Measurements from ENCODE around the gene MUCL3. TPM values are rescaled to one million over a fixed set of nuclear protein-coding genes. Genes with fewer than 3 reads are reported as not detected.
"Not testable (repeated sequence)": the region's sequence is repeated elsewhere in the genome, so short reads cannot be mapped to it uniquely, and the experiment has no call there.

The MUCL3 gene
- total RNA-seq, 1 donor from 2014 or later: not detected

- intact Hi-C loops (cut with DNase I): no loop called here
- peak; percentile 97 for DNase-seq (ENCODE audit: low spot score)
Observed at GRCh38 chr6:30907758-30908591, 32.8 kb upstream of the MUCL3 start, which contains the start of gene GTF2H4. GTF2H4 (plus strand) TSS chr6:30908207.

DNA sequence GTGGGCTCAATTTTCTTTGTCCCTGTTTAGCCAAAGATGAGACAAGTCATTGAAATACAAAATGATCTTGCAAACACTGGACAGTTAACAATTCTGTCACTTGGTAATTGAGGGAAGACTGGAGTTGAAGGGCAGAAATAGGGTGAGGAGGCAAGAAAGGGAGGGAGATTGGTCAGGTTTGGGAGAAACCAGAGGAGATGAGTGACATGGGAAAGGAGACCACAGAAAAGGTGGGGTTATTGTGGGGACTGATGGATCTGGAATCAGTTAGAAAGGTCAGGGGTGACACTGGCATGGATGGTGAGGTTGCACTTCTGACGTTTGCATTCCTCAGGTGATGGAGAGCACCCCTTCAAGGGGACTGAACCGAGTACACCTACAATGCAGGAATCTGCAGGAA is 32.1 kb upstream of the MUCL3 start:
- no peak for DNase-seq (ENCODE audit: low spot score)
- intact Hi-C loops (cut with DNase I): no loop called here

DNA sequence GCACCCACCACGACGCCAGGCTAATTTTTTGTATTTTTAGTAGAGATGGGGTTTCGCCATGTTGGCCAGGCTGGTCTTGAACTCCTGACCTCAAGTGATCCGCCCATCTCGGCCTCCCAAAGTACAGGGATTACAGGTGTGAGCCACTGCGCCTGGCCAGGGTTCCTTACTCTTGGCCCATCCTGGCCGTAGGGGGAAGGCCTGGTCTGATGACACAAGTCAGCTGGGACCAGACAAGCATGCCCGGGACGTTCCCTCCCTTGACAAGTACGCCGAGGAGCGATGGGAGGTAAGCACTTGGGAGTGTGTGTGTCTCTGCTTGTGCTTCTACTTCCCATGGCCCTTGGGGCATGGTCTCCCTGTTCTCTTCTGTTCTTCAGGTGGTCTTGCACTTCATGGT is 30.3 kb upstream of the MUCL3 start:
- intact Hi-C loops (cut with DNase I): loop anchor here (5.0 kb wide), 1 partner anchor 33 kb away; no protein-coding TSS in a partner anchor
- DNase-seq (ENCODE audit: low spot score): not testable (repeated sequence)

DNA sequence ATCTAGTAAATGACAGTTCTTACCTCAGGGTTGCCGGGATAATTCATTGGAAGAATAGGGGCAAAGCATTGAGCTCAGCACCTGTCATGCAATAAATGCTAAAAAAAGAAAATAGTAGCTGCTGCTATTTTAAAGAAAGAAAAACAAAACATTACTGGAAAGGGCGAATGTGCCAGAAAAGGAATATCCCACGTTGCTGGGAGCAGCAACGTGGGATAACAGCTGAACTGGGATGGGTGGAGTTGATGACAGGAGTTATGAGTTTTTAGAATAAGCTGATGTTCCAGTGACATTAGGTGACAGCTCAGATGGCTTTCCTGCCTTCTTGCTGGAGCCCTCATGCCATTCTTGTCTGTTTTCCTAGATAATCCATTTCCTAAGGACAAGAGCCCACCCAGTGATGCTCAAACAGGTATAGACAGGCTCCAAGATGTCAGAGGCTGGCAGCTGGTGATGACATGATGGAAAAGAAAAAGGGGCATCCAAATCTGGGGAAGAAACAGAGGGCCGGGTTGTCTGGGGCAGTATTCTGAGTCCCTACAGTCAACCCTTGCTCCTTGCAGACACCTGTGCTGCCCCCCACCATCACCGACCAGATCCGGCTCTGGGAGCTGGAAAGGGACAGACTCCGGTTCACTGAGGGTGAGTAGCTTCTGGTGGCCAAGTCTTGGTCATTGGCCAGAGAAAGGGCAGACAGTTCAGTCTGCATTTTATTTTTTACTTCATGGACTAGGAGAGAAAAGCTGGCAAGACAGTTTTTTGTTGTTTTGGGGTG is 27.8 kb upstream of the MUCL3 start:
- no peak for DNase-seq (ENCODE audit: low spot score)
- intact Hi-C loops (cut with DNase I): loop anchor here (5.0 kb wide), 1 partner anchor 36 kb away; no protein-coding TSS in a partner anchor

- no peak for DNase-seq (ENCODE audit: low spot score)
- intact Hi-C loops (cut with DNase I): loop anchor here (2.0 to 5.0 kb wide), 2 partner anchors 36 to 85 kb away; no protein-coding TSS in a partner anchor
Observed at GRCh38 chr6:30913721-30914075, 27.1 kb upstream of the MUCL3 start.

DNA sequence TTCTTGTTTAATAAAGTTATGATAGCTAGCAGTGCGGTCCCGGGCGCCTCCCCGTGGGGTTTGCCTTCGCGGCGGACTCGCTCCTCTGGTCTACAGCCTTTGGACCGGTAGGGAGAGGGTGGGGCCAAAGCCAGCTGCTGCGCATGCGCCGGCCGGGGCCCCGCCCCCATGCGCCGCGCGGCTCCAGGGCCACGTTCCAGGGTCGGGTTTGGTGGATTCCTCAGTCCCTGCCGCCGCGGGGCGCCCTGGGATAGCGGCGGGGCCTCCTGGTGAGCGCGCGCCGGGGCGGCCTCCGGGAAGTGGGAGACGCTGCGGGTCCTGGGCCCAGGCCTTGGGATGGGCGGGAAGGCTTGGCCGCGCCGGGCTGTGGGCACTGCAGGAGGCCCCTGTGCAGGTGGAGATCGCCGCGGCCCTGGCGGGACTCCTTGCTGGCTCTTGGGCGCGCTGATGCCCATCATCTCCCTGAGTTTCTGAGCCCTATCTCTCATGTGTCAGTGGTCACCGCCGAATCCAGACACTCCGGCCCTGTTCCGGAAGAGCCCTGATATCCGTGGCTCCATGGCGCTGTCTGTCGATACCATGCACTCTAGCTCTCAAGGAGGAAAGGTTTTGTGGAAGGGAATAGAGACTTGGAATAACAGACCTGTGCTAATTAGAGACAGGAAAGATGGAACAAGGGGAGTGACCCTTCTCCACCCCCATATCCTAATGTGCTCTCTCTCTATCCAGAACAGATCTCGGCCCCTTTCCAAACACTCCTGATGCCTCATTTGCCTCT is 26.5 kb upstream of the MUCL3 start, which contains the start of gene VARS2:
Gene VARS2 (plus strand): TSS at position 163 of the 778 bp plus-strand sequence. CDS start 599 bp downstream, at position 762.
- intact Hi-C loops (cut with DNase I): loop anchor here (2.0 to 5.0 kb wide), 2 partner anchors 37 to 85 kb away; no protein-coding TSS in a partner anchor
- DNase-seq (ENCODE audit: low spot score): peak; percentile 96

- DNase-seq (ENCODE audit: low spot score): no peak
Observed at GRCh38 chr6:30914854-30915590, 25.8 kb upstream of the MUCL3 start.

DNA sequence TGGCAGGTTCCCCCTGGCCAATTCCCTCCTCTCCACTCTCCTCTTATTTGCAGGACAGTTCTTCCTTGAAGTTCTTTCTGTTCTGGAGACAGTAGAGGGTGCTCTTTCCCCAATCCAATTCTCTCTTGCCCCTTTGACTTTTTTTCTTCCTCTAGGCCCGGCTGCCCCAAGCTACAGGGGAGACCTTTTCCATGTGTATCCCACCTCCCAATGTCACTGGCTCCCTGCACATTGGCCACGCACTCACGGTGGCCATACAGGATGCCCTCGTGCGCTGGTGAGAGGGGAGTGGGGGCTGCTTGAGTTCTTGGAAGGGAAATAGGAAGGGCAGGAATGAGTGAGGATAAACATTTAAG is 25.2 kb upstream of the MUCL3 start:
- intact Hi-C loops (cut with DNase I): loop anchor here (1.0 to 2.0 kb wide), 3 partner anchors 87 to 155 kb away; no protein-coding TSS in a partner anchor
- no peak for DNase-seq (ENCODE audit: low spot score)

More at GRCh38 chr6:30914854-30915590, 25.8 kb upstream of the MUCL3 start:
- intact Hi-C loops (cut with DNase I): loop anchor here (1.0 to 5.0 kb wide), 4 partner anchors 38 to 155 kb away; no protein-coding TSS in a partner anchor

GRCh38 chr6:30917041-30917440 is 23.7 kb upstream of the MUCL3 start:
- DNase-seq (ENCODE audit: low spot score): no peak
- intact Hi-C loops (cut with DNase I): no loop called here

- DNase-seq (ENCODE audit: low spot score): no peak
- intact Hi-C loops (cut with DNase I): no loop called here
Observed at GRCh38 chr6:30917487-30917886, 23.3 kb upstream of the MUCL3 start.

- intact Hi-C loops (cut with DNase I): no loop called here
- no peak for DNase-seq (ENCODE audit: low spot score)
Observed at GRCh38 chr6:30918670-30919069, 22.1 kb upstream of the MUCL3 start.

DNA sequence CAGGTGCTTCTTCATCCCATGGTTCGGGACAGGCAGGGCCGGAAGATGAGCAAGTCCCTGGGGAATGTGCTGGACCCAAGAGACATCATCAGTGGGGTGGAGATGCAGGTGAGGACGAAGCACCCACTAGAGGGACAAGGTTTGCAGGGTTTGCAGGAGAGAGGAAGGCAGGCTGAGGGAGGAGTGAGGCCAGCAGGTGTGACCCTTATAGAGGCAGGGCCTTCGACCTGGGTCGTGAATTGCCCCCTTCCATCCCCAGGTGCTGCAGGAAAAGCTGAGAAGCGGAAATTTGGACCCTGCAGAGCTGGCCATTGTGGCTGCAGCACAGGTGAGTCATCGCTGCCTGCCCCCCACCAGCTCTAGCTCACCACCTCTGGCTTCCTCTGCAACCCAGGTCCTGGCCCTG is 18.3 kb upstream of the MUCL3 start:
- no peak for DNase-seq (ENCODE audit: low spot score)
- intact Hi-C loops (cut with DNase I): no loop called here

GRCh38 chr6:30924040-30924627 is 16.6 kb upstream of the MUCL3 start:
- intact Hi-C loops (cut with DNase I); DNase-seq (ENCODE audit: low spot score): not testable (repeated sequence)

DNA sequence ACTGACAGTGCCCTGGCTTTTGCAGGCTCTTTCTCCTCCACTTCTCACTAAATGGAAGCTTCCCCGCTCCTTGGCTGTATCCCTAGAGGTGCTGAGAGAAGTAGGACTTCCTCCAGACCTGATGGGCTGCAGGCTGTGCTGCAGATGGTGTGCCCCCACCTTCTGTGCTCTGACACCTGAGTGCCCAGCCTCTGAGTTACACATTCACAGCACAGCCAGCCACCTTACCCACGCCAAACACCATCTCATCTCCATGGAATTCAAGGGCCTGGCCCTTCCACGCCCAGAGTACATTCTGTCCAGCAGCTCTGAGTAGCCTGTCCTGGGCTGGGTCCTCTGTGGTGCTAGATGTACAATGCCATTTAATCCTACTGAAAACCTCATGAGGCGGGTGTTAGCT is 14.1 kb upstream of the MUCL3 start:
- DNase-seq (ENCODE audit: low spot score): no peak
- intact Hi-C loops (cut with DNase I): no loop called here

DNA sequence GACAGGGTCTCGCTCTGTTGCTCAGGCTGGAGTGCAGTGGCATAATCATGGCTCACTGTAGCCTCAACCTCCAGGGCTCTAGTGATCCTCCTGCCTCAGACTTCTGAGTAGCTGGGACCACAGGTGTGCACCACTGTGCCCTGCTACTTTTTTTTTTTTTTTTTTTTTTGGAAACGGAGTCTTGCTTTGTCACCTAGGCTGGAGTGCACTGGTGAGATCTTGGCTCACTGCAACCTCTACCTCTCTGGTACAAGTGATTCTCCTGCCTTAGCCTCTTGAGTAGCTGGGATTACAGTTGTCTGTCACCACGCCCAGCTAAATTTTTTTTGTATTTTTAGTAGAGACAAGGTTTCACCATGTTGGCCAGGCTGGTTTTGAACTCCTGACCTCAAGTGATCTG is 13.7 kb upstream of the MUCL3 start:
- intact Hi-C loops (cut with DNase I): not testable (repeated sequence)

DNA sequence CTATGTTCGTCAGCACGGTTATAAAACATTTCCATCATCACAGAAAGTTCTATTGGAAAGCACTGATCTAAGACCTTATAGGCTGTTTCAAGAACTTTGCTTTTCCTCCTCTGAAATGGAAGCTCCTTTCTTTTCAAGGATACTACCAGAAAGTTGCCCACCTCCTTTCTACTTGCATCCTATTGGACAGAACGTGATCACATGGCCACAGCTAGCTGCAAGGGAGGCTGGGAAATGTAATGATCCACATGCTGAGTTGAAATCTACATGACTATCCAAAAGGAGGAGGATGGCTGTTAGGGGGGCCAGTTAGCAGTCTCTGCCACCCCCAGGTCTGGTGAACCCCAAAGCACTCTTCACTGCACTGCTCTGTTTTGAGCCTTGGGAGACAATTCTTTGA is 12.1 kb upstream of the MUCL3 start:
- no peak for DNase-seq (ENCODE audit: low spot score)
- intact Hi-C loops (cut with DNase I): no loop called here

More for the DNA sequence above, 13.7 kb upstream of the MUCL3 start:
- DNase-seq (ENCODE audit: low spot score): not testable (repeated sequence)

DNA sequence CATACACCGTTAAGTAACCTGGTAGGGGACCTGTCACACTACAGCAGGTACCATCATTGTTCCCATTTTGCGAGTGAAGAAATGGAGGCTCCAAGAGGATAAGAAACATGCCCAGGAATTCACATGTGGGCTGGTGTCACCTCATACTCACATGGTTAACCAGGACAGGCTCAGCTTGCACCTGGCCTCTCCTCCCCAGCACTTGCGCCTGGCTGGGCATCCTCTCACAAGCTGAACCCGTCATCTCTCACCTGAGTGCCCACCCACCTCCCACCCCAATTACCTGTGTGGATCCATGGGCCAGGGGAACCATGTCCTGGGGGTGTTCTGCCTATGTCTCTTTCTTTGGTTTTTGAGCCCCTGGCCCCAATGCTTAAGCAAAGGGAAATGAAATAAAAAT is 10.3 kb upstream of the MUCL3 start:
- intact Hi-C loops (cut with DNase I): no loop called here
- no peak for DNase-seq (ENCODE audit: low spot score)

- DNase-seq (ENCODE audit: low spot score): no peak
- intact Hi-C loops (cut with DNase I): no loop called here
Observed at GRCh38 chr6:30931272-30931671, 9.5 kb upstream of the MUCL3 start.

All from cardiac septum (tissue), 1 donor.